HUES64 (cell line): ENCODE data around the gene BRPF3. TPM values are rescaled to one million over a fixed set of nuclear protein-coding genes. Genes with fewer than 3 reads are reported as not detected.

ENCODE experiments used
- H3K27ac ChIP-seq: 2 replicates; pipeline ENCODE4 v1.7.0; 2013; ENCODE audit warnings: low read depth, low read length, inconsistent platforms
- H3K27me3 ChIP-seq: 2 replicates; pipeline ENCODE4 v1.6.1; 2013; ENCODE audit warnings: mild to moderate bottlenecking, low read length; ENCODE audit not compliant: insufficient read depth
- H3K36me3 ChIP-seq: 2 replicates; pipeline ENCODE4 v1.6.1; 2013; ENCODE audit warnings: mild to moderate bottlenecking, low read length; ENCODE audit not compliant: insufficient read depth
- H3K4me1 ChIP-seq: 2 replicates; pipeline ENCODE4 v1.6.1; 2013; ENCODE audit warnings: mild to moderate bottlenecking, low read length, moderate library complexity; ENCODE audit not compliant: insufficient read depth
- H3K4me3 ChIP-seq: 2 replicates; pipeline ENCODE4 v1.5.1; 2013; ENCODE audit warnings: mild to moderate bottlenecking, low read length, moderate library complexity
- H3K9ac ChIP-seq: 2 replicates; pipeline ENCODE4 v1.6.1; 2013; ENCODE audit warnings: mild to moderate bottlenecking, low read depth, low read length
- H3K9me3 ChIP-seq: 2 replicates; pipeline ENCODE4 v1.6.1; 2013; ENCODE audit warnings: low read depth, low read length; ENCODE audit not compliant: insufficient read depth
- WGBS: fragments of 150-250, 120-280 bp; methylation state at CpG from one replicate; pipeline ENCODE4 v1.1.7; 2013; ENCODE audit warnings: missing lambda C conversion rate; 5-methylcytosine and 5-hydroxymethylcytosine counted together
- polyA plus RNA-seq, 2 experiments: library from polyadenylated mRNA; stranded (reverse); fragments of 50-300 nt; gene quantifications; one replicate each; pipeline ENCODE4 v1.2.3, GENCODE V29; 2013

BRPF3 gene
- 28.4 TPM for polyA plus RNA-seq (2013, experiment 1 of 2)
- 27.8 TPM for polyA plus RNA-seq (2013, experiment 2 of 2)

GRCh38 chr6:36196113-36196879 is at the start of gene BRPF3:
Gene BRPF3, plus strand, starts transcription at chr6:36196744. Its CDS starts 3,579 bp downstream, at chr6:36200323.
- Histone ChIP-seq H3K9me3 (no peaks in the 10 kb centered on the region), H3K4me1 (peaks cover 14% of the 10 kb centered on the region), H3K36me3 (peaks cover 27% of the 10 kb centered on the region), H3K9ac (peak within 1 kb of the TSS; percentile 93), H3K4me3 (peak within 1 kb of the TSS; percentile 94), H3K27me3 (no peaks in the 10 kb centered on the region), H3K27ac (peak within 1 kb of the TSS; percentile 95)
- WGBS: under 1% methylated on average over 72 of the region's 79 CpGs

GRCh38 chr6:36147294-36147693 is 49.2 kb upstream of the BRPF3 start:
- Histone ChIP-seq H3K4me1 (no peaks in the 10 kb centered on the region), H3K27me3 (no peaks in the 10 kb centered on the region), H3K4me3 (no peak overlapping the region), H3K9ac (no peak overlapping the region), H3K36me3 (no peaks in the 10 kb centered on the region), H3K9me3 (no peaks in the 10 kb centered on the region), H3K27ac (no peak overlapping the region)
- WGBS: 93% methylated on average over 3 of the region's 3 CpGs

- Histone ChIP-seq H3K9ac (no peak overlapping the region), H3K9me3 (no peaks in the 10 kb centered on the region), H3K4me1 (0 out of 2 replicates have a peak, but pooled peaks cover 4% of the 10 kb centered on the region), H3K27ac (no peak overlapping the region), H3K27me3 (no peaks in the 10 kb centered on the region), H3K4me3 (no peak overlapping the region), H3K36me3 (no peaks in the 10 kb centered on the region)
These were observed 47.1 kb upstream of the BRPF3 start for GRCh38 chr6:36149476-36149875.

GRCh38 chr6:36150283-36150682 is 46.3 kb upstream of the BRPF3 start:
- H3K36me3 ChIP-seq: no peaks in the 10 kb centered on the region
- H3K27ac ChIP-seq: no peak overlapping the region
- 83% methylated on average over 1 of the region's 3 CpGs for WGBS

GRCh38 chr6:36154286-36154685 is 42.3 kb upstream of the BRPF3 start:
- Histone ChIP-seq H3K36me3 (no peaks in the 10 kb centered on the region), H3K4me1 (0 out of 2 replicates have a peak, but pooled peaks cover 4% of the 10 kb centered on the region), H3K27me3 (no peaks in the 10 kb centered on the region), H3K27ac (no peak overlapping the region), H3K9me3 (peaks cover 12% of the 10 kb centered on the region), H3K9ac (no peak overlapping the region), H3K4me3 (no peak overlapping the region)
- 93% methylated on average over 1 of the region's 2 CpGs for WGBS

More at GRCh38 chr6:36150283-36150682, 46.3 kb upstream of the BRPF3 start:
- Histone ChIP-seq H3K4me3 (no peak overlapping the region), H3K9me3 (peaks cover 1% of the 10 kb centered on the region), H3K4me1 (0 out of 2 replicates have a peak, but pooled peaks cover 4% of the 10 kb centered on the region), H3K9ac (no peak overlapping the region), H3K27me3 (no peaks in the 10 kb centered on the region)

- Histone ChIP-seq H3K27ac (no peak overlapping the region), H3K9me3 (peaks cover 12% of the 10 kb centered on the region), H3K9ac (no peak overlapping the region), H3K4me3 (no peak overlapping the region), H3K27me3 (no peaks in the 10 kb centered on the region), H3K4me1 (0 out of 2 replicates have a peak, but pooled peaks cover 4% of the 10 kb centered on the region), H3K36me3 (no peaks in the 10 kb centered on the region)
- WGBS: 89% methylated on average over 1 of the region's 2 CpGs
These were observed 40.9 kb upstream of the BRPF3 start for GRCh38 chr6:36155662-36156061.

GRCh38 chr6:36160147-36160760 is 36.3 kb upstream of the BRPF3 start:
- Histone ChIP-seq H3K36me3 (no peaks in the 10 kb centered on the region), H3K27ac (no peak overlapping the region)
- 82% methylated on average over 4 of the region's 4 CpGs for WGBS

GRCh38 chr6:36169023-36170007 is 27.2 kb upstream of the BRPF3 start:
- 91% methylated on average over 2 of the region's 2 CpGs for WGBS
- Histone ChIP-seq H3K4me3 (no peak overlapping the region), H3K36me3 (no peaks in the 10 kb centered on the region), H3K9me3 (no peaks in the 10 kb centered on the region; the same call in 1 of the 2 replicates), H3K9ac (no peak overlapping the region), H3K27ac (no peak overlapping the region), H3K4me1 (no peaks in the 10 kb centered on the region), H3K27me3 (no peaks in the 10 kb centered on the region)

More at GRCh38 chr6:36160147-36160760, 36.3 kb upstream of the BRPF3 start:
- Histone ChIP-seq H3K4me3 (no peak overlapping the region), H3K9me3 (peaks cover 11% of the 10 kb centered on the region), H3K4me1 (no peaks in the 10 kb centered on the region), H3K9ac (no peak overlapping the region), H3K27me3 (no peaks in the 10 kb centered on the region)

GRCh38 chr6:36170704-36171103 is 25.8 kb upstream of the BRPF3 start:
- Histone ChIP-seq H3K27me3 (no peaks in the 10 kb centered on the region), H3K9ac (no peak overlapping the region), H3K36me3 (no peaks in the 10 kb centered on the region), H3K27ac (no peak overlapping the region), H3K4me1 (no peaks in the 10 kb centered on the region), H3K4me3 (no peak overlapping the region), H3K9me3 (no peaks in the 10 kb centered on the region; the same call in 1 of the 2 replicates)
- WGBS: 100% methylated on average over 2 of the region's 2 CpGs

- Histone ChIP-seq H3K4me3 (no peak overlapping the region), H3K27ac (no peak overlapping the region), H3K4me1 (no peaks in the 10 kb centered on the region), H3K27me3 (no peaks in the 10 kb centered on the region), H3K9me3 (no peaks in the 10 kb centered on the region; the same call in 1 of the 2 replicates), H3K9ac (no peak overlapping the region), H3K36me3 (no peaks in the 10 kb centered on the region)
- 96% methylated on average over 2 of the region's 2 CpGs for WGBS
These were observed 25.0 kb upstream of the BRPF3 start for GRCh38 chr6:36171573-36171972.
